HCT116 (cell line): ENCODE measurements around the gene DDX41. TPM values are rescaled to one million over a fixed set of nuclear protein-coding genes. Genes with fewer than 3 reads are reported as not detected.
A peak's percentile ranks its signal among the peaks of the same experiment; 100 is the strongest.

Experiments used
- ATAC-seq: fragments of 200-7000 bp; cut with Tn5 transposase; 2 replicates; pipeline ENCODE4 v1.9.1; 2020; ENCODE audit warnings: mild to moderate bottlenecking, moderate library complexity
- BruUV-seq: library from RNA; stranded (reverse); fragments of 400-500 nt; replicated peaks from 2 replicates; lab custom pipeline; 2021; lab: Mats Ljungman, UMichigan
- CTCF ChIA-PET: fragments of 300-600 bp; sonication (Branson Sonifier 250); formaldehyde crosslinking; loops from one replicate; lab custom pipeline; 2021; ENCODE audit warnings: antibody characterized with exemption; lab: Charles Lee
- POLR2A ChIA-PET: fragments of 300-600, 350-600 bp; sonication (Branson Sonifier 250); formaldehyde crosslinking; loops from one replicate; lab custom pipeline; 2021; ENCODE audit warnings: antibody characterized with exemption; lab: Charles Lee
- RAD21 ChIA-PET, 2 experiments: fragments of 300-600 bp; sonication (Branson Sonifier 250); formaldehyde crosslinking; loops; one replicate each; lab custom pipeline; 2023; ENCODE audit warnings: low total read pairs in 2 of 2; ENCODE audit not compliant: uncharacterized antibody in 2 of 2, unreplicated experiment in 2 of 2, low non-redundant PET in 1 of 2; lab: Charles Lee
- DNase-seq: peaks from one replicate; pipeline ENCODE4 v3.0.0-alpha.2; 2010; ENCODE audit warnings: low read depth, low spot score
- H2AFZ ChIP-seq: fragments of 200-600 bp; shearing (Covaris generic), sonication (generic); 2 replicates; pipeline ENCODE4 v1.6.1; 2017; ENCODE audit warnings: low read depth, mixed run types, mixed read lengths, antibody characterized with exemption, low read length; ENCODE audit not compliant: poor library complexity, severe bottlenecking
- H3K27ac ChIP-seq: 2 replicates; pipeline ENCODE4 v1.5.1; 2012; ENCODE audit warnings: low read depth, low read length
- H3K27me3 ChIP-seq: fragments of 200-600 bp; sonication (generic); 2 replicates; pipeline ENCODE4 v1.6.1; 2016; ENCODE audit warnings: mixed run types, low read length, mixed read lengths; ENCODE audit not compliant: insufficient read depth
- H3K36me3 ChIP-seq, 2 experiments: fragments of 200-500 bp in 1 of 2; fragments of 200-600 bp in 1 of 2; sonication (Bioruptor generic) in 1 of 2; sonication (generic) in 1 of 2; 2 replicates each; pipeline versions ENCODE4 v1.5.1 to v1.6.1; 2014 to 2016; ENCODE audit warnings: low read length in 2 of 2, inconsistent platforms in 1 of 2, mixed read lengths in 1 of 2, mixed run types in 1 of 2; ENCODE audit not compliant: insufficient read depth in 2 of 2, control insufficient read depth in 1 of 2
- H3K4me1 ChIP-seq, 2 experiments: fragments of 200-600 bp in 1 of 2; sonication (generic) in 1 of 2; 2 replicates each; pipeline versions ENCODE4 v1.5.1 to v1.6.1; 2012 to 2017; ENCODE audit warnings: low read length in 2 of 2, inconsistent platforms in 1 of 2, mild to moderate bottlenecking in 1 of 2, mixed read lengths in 1 of 2, mixed run types in 1 of 2, moderate library complexity in 1 of 2; ENCODE audit not compliant: insufficient read depth in 2 of 2, control insufficient read depth in 1 of 2
- H3K4me2 ChIP-seq: fragments of 200-600 bp; sonication (generic); 2 replicates; pipeline ENCODE4 v1.6.1; 2017; ENCODE audit warnings: mixed run types, low read length, mixed read lengths
- H3K4me3 ChIP-seq, 2 experiments: fragments of 200-600 bp in 1 of 2; sonication (generic) in 1 of 2; replicated peaks in 1 of 2; 2 replicates each; pipeline ENCODE4 v1.5.1; 2011 to 2016; ENCODE audit warnings: low read length in 2 of 2, control low read depth in 1 of 2, low read depth in 1 of 2, mild to moderate bottlenecking in 1 of 2, mixed read lengths in 1 of 2, mixed run types in 1 of 2
- H3K79me2 ChIP-seq: fragments of 200-600 bp; sonication (generic); 2 replicates; pipeline ENCODE4 v1.6.1; 2017; ENCODE audit warnings: mild to moderate bottlenecking, mixed run types, low read length, moderate library complexity, mixed read lengths; ENCODE audit not compliant: insufficient read depth
- H3K9ac ChIP-seq: fragments of 200-600 bp; sonication (generic); 2 replicates; pipeline ENCODE4 v1.6.1; 2016; ENCODE audit warnings: low read length, mixed read lengths
- H3K9me2 ChIP-seq: fragments of 200-600 bp; sonication (generic), shearing (Covaris generic); 2 replicates; pipeline ENCODE4 v1.6.1; 2017; ENCODE audit warnings: mixed run types, mild to moderate bottlenecking, moderate library complexity; ENCODE audit not compliant: insufficient read depth
- H3K9me3 ChIP-seq, 2 experiments: fragments of 200-500 bp in 1 of 2; fragments of 200-600 bp in 1 of 2; sonication (Bioruptor generic) in 1 of 2; sonication (generic) in 1 of 2; 2 replicates each; pipeline ENCODE4 v1.6.1; 2014 to 2017; ENCODE audit warnings: low read length in 2 of 2, mixed read lengths in 2 of 2, inconsistent platforms in 1 of 2, low read depth in 1 of 2, mild to moderate bottlenecking in 1 of 2, mixed run types in 1 of 2, moderate library complexity in 1 of 2; ENCODE audit not compliant: control insufficient read depth in 1 of 2, insufficient read depth in 1 of 2
- H4K20me1 ChIP-seq: fragments of 200-600 bp; sonication (generic), shearing (Covaris generic); 2 replicates; pipeline ENCODE4 v1.6.1; 2017; ENCODE audit warnings: mixed run types, mild to moderate bottlenecking, moderate library complexity; ENCODE audit not compliant: insufficient read depth
- CBX3 ChIP-seq: IDR thresholded peaks from 2 replicates; pipeline ENCODE4 v1.6.1; 2012; ENCODE audit warnings: low read depth
- CEBPB ChIP-seq: IDR thresholded peaks from 2 replicates; pipeline ENCODE4 v1.6.1; 2012; ENCODE audit warnings: low read depth
- EGR1 ChIP-seq: IDR thresholded peaks from 2 replicates; pipeline ENCODE4 v1.6.1; 2012; ENCODE audit warnings: low read depth
- ELF1 ChIP-seq: IDR thresholded peaks from 2 replicates; pipeline ENCODE4 v1.6.1; 2012; ENCODE audit warnings: low read depth, borderline replicate concordance
- JUND ChIP-seq: IDR thresholded peaks from 2 replicates; pipeline ENCODE4 v1.6.1; 2012
- POLR2A ChIP-seq: IDR thresholded peaks from 2 replicates; pipeline ENCODE4 v1.7.0; 2011; ENCODE audit warnings: borderline replicate concordance; ENCODE audit not compliant: insufficient read depth, insufficient read length; ENCODE audit errors: extremely low read depth
- RAD21 ChIP-seq: IDR thresholded peaks from 2 replicates; pipeline ENCODE4 v1.6.1; 2012; ENCODE audit warnings: low read depth, mild to moderate bottlenecking
- SRF ChIP-seq: IDR thresholded peaks from 2 replicates; pipeline ENCODE4 v1.6.1; 2012; ENCODE audit warnings: low read depth
- TCF7L2 ChIP-seq: IDR thresholded peaks from 2 replicates; pipeline ENCODE4 v1.7.0; 2011; ENCODE audit warnings: borderline replicate concordance, inconsistent platforms; ENCODE audit not compliant: insufficient read depth, insufficient read length; ENCODE audit errors: extremely low read depth
- YY1 ChIP-seq: IDR thresholded peaks from 2 replicates; pipeline ENCODE4 v1.6.1; 2011; ENCODE audit warnings: low read length, low read depth, moderate library complexity, mild to moderate bottlenecking; ENCODE audit not compliant: insufficient replicate concordance; ENCODE audit errors: extremely low read depth
- ZFX ChIP-seq: fragments of 450-650 bp; IDR thresholded peaks from 2 replicates; pipeline ENCODE4 v1.6.1; 2017
- ZNF274 ChIP-seq: fragments of 200-500 bp; sonication (Bioruptor generic); IDR thresholded peaks from 2 replicates; pipeline ENCODE4 v1.6.1; 2014; ENCODE audit warnings: mild to moderate bottlenecking, low read depth, low read length, inconsistent platforms
- intact Hi-C: fragments of 100-400 bp; cut with micrococcal nuclease; formaldehyde crosslinking; loops from 2 replicates; pipeline ENCODE4 v1.10.0; 2022
- total RNA-seq: library from RNA; stranded (reverse); gene quantifications from one replicate; pipeline ENCODE4 v1.2.1, GENCODE V29; 2021; ENCODE audit not compliant: unreplicated experiment
- TF ChIP-seq, protein P1 (sequence below), 3 experiments: fragments of 200-600 bp in 1 of 3; sonication (generic) in 1 of 3; IDR thresholded peaks in 2 of 3; conservative IDR thresholded peaks in 1 of 3; 2 replicates each; pipeline ENCODE4 v1.5.1; 2012 to 2017; ENCODE audit warnings: low read depth in 2 of 3, low read length in 2 of 3, antibody characterized with exemption in 1 of 3, borderline replicate concordance in 1 of 3, control low read depth in 1 of 3, mild to moderate bottlenecking in 1 of 3, mixed read lengths in 1 of 3, mixed run types in 1 of 3, moderate library complexity in 1 of 3; ENCODE audit not compliant: insufficient read depth in 1 of 3
- TF ChIP-seq, protein P2 (sequence below): IDR thresholded peaks from 2 replicates; pipeline ENCODE4 v1.6.1; 2011; ENCODE audit warnings: mild to moderate bottlenecking, low read length, moderate library complexity; ENCODE audit not compliant: insufficient replicate concordance; ENCODE audit errors: extremely low read depth
- TF ChIP-seq, protein P3 (sequence below): IDR thresholded peaks from 2 replicates; pipeline ENCODE4 v1.6.1; 2012
- TF ChIP-seq, protein P4 (sequence below): IDR thresholded peaks from 2 replicates; pipeline ENCODE4 v1.6.1; 2012

The DDX41 gene
- total RNA-seq, 1 experiment from 2014 or later, result 141 TPM

DNA sequence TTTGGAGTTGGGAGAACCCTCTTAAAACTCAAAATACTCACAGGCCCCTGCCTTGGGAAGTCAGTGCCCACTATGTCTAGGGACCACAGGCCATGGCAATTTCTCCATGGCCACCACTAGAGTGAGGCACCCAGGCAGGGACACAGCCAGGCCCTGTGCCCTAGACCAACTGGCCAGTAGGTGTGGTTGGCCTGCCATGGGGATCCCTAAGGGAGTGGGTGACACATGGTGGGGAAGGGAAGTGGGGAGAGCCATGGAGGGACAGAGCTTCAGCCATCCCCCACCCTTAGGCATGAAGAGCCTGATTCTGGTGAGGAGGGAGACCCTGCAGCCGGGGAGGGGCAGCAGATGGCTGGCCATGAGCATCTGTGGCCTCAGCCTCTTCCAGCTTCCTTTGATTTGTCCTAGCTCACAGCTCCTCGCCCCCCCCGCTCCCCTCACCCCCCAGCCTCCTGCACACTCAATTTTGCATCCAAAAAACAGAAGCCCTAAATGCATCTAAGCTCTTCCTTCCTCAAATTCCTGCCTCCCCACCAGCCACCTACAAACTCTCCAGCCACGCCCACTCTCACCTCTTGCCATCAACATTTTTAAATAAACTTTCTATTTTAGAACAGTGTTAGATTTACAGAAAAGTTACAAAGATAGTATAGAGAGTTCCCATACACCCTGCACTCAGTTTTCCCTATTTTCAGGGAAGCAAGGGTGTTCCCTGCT is 41.8 kb downstream of the DDX41 start (continued):
- TF ChIP-seq, protein P1, sequence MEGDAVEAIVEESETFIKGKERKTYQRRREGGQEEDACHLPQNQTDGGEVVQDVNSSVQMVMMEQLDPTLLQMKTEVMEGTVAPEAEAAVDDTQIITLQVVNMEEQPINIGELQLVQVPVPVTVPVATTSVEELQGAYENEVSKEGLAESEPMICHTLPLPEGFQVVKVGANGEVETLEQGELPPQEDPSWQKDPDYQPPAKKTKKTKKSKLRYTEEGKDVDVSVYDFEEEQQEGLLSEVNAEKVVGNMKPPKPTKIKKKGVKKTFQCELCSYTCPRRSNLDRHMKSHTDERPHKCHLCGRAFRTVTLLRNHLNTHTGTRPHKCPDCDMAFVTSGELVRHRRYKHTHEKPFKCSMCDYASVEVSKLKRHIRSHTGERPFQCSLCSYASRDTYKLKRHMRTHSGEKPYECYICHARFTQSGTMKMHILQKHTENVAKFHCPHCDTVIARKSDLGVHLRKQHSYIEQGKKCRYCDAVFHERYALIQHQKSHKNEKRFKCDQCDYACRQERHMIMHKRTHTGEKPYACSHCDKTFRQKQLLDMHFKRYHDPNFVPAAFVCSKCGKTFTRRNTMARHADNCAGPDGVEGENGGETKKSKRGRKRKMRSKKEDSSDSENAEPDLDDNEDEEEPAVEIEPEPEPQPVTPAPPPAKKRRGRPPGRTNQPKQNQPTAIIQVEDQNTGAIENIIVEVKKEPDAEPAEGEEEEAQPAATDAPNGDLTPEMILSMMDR (IDR thresholded peaks at IDR 0.05 in 2 of 3, conservative IDR thresholded peaks at IDR 0.05 in 1 of 3; ENCODE audit: borderline replicate concordance in 1 of 3, insufficient read depth in 1 of 3, low read depth in 2 of 3, low read length in 2 of 3), result no peak
- no peak for TF ChIP-seq YY1
- TF ChIP-seq ZNF274, result no peak
- no peak for TF ChIP-seq TCF7L2
- TF ChIP-seq, protein P2, sequence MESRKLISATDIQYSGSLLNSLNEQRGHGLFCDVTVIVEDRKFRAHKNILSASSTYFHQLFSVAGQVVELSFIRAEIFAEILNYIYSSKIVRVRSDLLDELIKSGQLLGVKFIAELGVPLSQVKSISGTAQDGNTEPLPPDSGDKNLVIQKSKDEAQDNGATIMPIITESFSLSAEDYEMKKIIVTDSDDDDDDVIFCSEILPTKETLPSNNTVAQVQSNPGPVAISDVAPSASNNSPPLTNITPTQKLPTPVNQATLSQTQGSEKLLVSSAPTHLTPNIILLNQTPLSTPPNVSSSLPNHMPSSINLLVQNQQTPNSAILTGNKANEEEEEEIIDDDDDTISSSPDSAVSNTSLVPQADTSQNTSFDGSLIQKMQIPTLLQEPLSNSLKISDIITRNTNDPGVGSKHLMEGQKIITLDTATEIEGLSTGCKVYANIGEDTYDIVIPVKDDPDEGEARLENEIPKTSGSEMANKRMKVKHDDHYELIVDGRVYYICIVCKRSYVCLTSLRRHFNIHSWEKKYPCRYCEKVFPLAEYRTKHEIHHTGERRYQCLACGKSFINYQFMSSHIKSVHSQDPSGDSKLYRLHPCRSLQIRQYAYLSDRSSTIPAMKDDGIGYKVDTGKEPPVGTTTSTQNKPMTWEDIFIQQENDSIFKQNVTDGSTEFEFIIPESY, result no peak
- no peak for TF ChIP-seq ELF1

GRCh38 chr5:177474002-177474476 is 42.7 kb downstream of the DDX41 start:
- Histone ChIP-seq H3K9me3 (no peaks in the 10 kb centered on the region), H3K4me1 (peaks cover 8 to 55% of the 10 kb centered on the region in 2 experiments; a peak in 3 of 4 replicates), H3K27me3 (no peaks in the 10 kb centered on the region), H3K9me2 (no peaks in the 10 kb centered on the region), H4K20me1 (no peaks in the 10 kb centered on the region), H3K4me3 (no peak overlapping the region), H3K27ac (peak overlapping the region; percentile 37), H3K36me3 (peaks cover 0 to under 1% of the 10 kb centered on the region in 2 experiments; a peak in 1 of 4 replicates), H3K9ac (no peak overlapping the region), H3K4me2 (peak overlapping the region; percentile 97), H2AFZ (no peak overlapping the region), H3K79me2 (peaks cover 37% of the 10 kb centered on the region)
- ATAC-seq (no peak; the same call in 1 of the 2 replicates), DNase-seq (no peak)
- no TSS peak for BruUV-seq
- ChIA-PET POLR2A (interaction anchor here (0.9 to 2.6 kb wide), 2 partner anchors 22 to 71 kb away, joined by 3 to 8 read pairs; no protein-coding TSS in a partner anchor), CTCF (interaction anchor here (0.7 to 1.4 kb wide), 3 partner anchors 16 to 164 kb away, joined by 3 to 4 read pairs (median 3); no protein-coding TSS in a partner anchor), RAD21 (no interaction called here)
- intact Hi-C loops, result no loop called here
- TF ChIP-seq CEBPB (no peak), POLR2A (no peak), TCF7L2 (no peak), YY1 (no peak), SRF (no peak), ZNF274 (no peak), CBX3 (no peak), JUND (no peak), ELF1 (no peak), EGR1 (no peak), RAD21 (no peak), ZFX (no peak)
- TF ChIP-seq, protein P2, result no peak
- TF ChIP-seq, protein P3, sequence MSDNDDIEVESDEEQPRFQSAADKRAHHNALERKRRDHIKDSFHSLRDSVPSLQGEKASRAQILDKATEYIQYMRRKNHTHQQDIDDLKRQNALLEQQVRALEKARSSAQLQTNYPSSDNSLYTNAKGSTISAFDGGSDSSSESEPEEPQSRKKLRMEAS, result no peak
- TF ChIP-seq, protein P4, sequence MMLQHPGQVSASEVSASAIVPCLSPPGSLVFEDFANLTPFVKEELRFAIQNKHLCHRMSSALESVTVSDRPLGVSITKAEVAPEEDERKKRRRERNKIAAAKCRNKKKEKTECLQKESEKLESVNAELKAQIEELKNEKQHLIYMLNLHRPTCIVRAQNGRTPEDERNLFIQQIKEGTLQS, result no peak
